ENCODE results near the gene SRGAP3.

The SRGAP3 gene

DNA sequence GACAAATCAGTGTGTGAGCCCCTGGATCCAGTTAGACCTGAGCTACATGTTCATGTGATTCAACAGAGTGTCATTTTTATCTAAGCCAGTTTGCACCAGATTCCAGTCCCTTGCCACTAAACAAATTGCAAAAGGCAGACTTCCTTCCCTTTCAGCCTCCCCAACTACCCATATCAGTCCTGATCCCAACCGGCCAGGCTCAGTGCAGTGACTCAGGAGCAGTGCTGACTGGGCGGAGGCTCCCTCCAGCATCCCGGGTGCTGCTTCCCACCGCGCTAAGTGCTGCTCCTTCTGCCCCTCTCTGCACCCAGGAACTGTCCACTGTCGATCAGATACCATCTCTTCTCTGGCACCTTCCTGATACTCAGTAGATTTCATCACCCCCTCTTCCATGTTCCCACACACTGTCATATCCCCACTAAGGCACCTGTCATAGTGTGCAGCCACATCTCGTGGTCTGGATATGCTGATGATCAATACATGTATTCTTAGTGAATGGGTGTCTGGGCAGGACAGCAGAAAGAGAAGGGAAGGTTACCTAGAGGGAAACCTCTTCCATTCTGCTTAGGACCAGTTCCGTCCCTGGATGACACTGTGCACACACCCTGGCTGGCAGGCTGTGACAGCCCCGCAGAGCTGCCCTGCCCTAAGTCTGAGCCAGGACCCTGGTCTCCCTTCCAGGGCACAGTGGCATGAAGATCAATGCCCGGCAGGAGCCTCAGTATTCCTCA is 177.3 kb downstream of the SRGAP3 start (continued):
- TF ChIP-seq, protein P1, sequence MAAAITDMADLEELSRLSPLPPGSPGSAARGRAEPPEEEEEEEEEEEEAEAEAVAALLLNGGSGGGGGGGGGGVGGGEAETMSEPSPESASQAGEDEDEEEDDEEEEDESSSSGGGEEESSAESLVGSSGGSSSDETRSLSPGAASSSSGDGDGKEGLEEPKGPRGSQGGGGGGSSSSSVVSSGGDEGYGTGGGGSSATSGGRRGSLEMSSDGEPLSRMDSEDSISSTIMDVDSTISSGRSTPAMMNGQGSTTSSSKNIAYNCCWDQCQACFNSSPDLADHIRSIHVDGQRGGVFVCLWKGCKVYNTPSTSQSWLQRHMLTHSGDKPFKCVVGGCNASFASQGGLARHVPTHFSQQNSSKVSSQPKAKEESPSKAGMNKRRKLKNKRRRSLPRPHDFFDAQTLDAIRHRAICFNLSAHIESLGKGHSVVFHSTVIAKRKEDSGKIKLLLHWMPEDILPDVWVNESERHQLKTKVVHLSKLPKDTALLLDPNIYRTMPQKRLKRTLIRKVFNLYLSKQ (tag by site-specific recombination; IDR thresholded peaks at IDR 0.05; ENCODE audit: borderline replicate concordance), result no peak
- no peak for TF ChIP-seq ZNF426 (tag by site-specific recombination; IDR thresholded peaks at IDR 0.05)

DNA sequence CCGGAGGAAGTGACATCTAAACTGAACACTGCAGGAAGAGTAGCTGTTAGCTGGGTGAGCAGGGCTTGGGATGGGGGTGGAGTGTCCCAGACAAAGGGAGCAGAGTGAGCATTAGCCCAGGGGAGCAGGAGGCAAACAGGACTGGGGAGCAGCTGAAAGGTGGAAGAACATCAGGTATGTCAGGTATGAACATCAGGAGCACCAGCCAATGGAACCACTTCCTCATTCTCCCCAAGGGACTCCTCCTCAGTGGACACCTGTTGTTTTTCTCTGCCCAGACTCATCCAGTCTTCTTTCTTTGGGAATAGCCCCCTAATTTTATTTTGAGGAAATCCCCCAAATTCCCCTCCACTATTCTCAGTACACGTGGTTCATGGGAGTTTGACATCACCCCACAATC is 178.5 kb downstream of the SRGAP3 start:
- Histone ChIP-seq H3K4me1 (ENCODE audit: control insufficient read depth, insufficient read depth, low read length) (no peaks in the 10 kb centered on the region), H3K9me3 (ENCODE audit: control insufficient read depth, insufficient read depth, low read depth, low read length) (no peaks in the 10 kb centered on the region), H3K27ac (ENCODE audit: extremely low read depth, low read depth, low read length) (no peak overlapping the region), H3K4me3 (ENCODE audit: low read depth, low read length) (no peak overlapping the region), H3K36me3 (ENCODE audit: control insufficient read depth in 2 of 2, insufficient read depth in 1 of 2, low read length in 2 of 2) (no peaks in the 10 kb centered on the region)
- TF ChIP-seq, protein P2, sequence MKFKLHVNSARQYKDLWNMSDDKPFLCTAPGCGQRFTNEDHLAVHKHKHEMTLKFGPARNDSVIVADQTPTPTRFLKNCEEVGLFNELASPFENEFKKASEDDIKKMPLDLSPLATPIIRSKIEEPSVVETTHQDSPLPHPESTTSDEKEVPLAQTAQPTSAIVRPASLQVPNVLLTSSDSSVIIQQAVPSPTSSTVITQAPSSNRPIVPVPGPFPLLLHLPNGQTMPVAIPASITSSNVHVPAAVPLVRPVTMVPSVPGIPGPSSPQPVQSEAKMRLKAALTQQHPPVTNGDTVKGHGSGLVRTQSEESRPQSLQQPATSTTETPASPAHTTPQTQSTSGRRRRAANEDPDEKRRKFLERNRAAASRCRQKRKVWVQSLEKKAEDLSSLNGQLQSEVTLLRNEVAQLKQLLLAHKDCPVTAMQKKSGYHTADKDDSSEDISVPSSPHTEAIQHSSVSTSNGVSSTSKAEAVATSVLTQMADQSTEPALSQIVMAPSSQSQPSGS (tag by site-specific recombination; IDR thresholded peaks at IDR 0.05; ENCODE audit: low read depth), result no peak
- TF ChIP-seq ZNF433 (tag by site-specific recombination; IDR thresholded peaks at IDR 0.05; ENCODE audit: low read depth) (no peak), SP3 (tag by site-specific recombination; IDR thresholded peaks at IDR 0.05) (no peak), ZBTB21 (tag by site-specific recombination; IDR thresholded peaks at IDR 0.05) (no peak), PRDM1 (tag by site-specific recombination; IDR thresholded peaks at IDR 0.05) (no peak), SCRT2 (tag by site-specific recombination; IDR thresholded peaks at IDR 0.05) (0 out of 2 replicates have a peak, but pooled peaks have one; percentile 35)
- TF ChIP-seq, protein P3, sequence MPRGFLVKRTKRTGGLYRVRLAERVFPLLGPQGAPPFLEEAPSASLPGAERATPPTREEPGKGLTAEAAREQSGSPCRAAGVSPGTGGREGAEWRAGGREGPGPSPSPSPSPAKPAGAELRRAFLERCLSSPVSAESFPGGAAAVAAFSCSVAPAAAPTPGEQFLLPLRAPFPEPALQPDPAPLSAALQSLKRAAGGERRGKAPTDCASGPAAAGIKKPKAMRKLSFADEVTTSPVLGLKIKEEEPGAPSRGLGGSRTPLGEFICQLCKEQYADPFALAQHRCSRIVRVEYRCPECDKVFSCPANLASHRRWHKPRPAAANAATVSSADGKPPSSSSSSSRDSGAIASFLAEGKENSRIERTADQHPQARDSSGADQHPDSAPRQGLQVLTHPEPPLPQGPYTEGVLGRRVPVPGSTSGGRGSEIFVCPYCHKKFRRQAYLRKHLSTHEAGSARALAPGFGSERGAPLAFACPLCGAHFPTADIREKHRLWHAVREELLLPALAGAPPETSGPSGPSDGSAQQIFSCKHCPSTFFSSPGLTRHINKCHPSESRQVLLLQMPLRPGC (tag by site-specific recombination; IDR thresholded peaks at IDR 0.05), result no peak
- ChIA-PET CTCF (interaction anchor here (1.3 to 1.9 kb wide), 2 partner anchors 31 to 82 kb away, joined by 3 to 6 read pairs; no protein-coding TSS in a partner anchor), POLR2A (no interaction called here)

DNA sequence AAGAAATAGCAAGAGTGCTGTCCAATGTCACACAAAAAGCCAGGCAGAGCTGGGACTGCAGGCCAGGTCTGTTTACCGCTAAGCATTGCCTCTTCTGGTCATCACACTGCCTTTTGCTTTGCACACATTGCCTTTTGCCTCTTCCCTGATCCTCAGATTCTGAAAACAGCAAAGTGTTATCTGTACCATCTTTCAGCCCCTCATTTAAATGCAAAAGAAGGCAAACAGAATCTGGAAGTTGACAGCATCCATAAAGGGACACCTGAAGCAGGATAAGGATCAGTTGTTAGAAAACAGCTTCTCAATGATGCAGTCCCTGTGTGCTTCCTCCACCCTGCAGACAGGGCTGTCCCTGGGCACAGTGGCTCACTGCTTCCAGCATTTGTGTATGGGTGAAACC is 179.5 kb downstream of the SRGAP3 start:
- ChIA-PET CTCF (interaction anchor here (3.9 kb wide), 1 partner anchor 233 kb away, joined by 26 read pairs; no protein-coding TSS in a partner anchor), POLR2A (no interaction called here)
- no peaks in the 10 kb centered on the region for H3K4me1 ChIP-seq (ENCODE audit: control insufficient read depth, insufficient read depth, low read length)
- H3K36me3 ChIP-seq (ENCODE audit: control insufficient read depth in 2 of 2, insufficient read depth in 1 of 2, low read length in 2 of 2), result no peaks in the 10 kb centered on the region
- H3K4me3 ChIP-seq (ENCODE audit: low read depth, low read length), result no peak overlapping the region
- no peaks in the 10 kb centered on the region for H3K9me3 ChIP-seq (ENCODE audit: control insufficient read depth, insufficient read depth, low read depth, low read length)
- H3K27ac ChIP-seq (ENCODE audit: extremely low read depth, low read depth, low read length), result no peak overlapping the region
- TF ChIP-seq ZNF266 (tag by site-specific recombination; IDR thresholded peaks at IDR 0.05; ENCODE audit: low read depth) (no peak), ZBTB17 (tag by site-specific recombination; IDR thresholded peaks at IDR 0.05) (no peak), ZBTB20 (tag by site-specific recombination; IDR thresholded peaks at IDR 0.05) (no peak), ZNF335 (tag by site-specific recombination; conservative IDR thresholded peaks at IDR 0.05) (no peak), ZNF416 (tag by site-specific recombination; IDR thresholded peaks at IDR 0.05) (no peak), ZNF24 (tag by site-specific recombination; IDR thresholded peaks at IDR 0.05) (no peak), YY2 (tag by site-specific recombination; IDR thresholded peaks at IDR 0.05) (no peak), ZNF223 (tag by site-specific recombination; IDR thresholded peaks at IDR 0.05) (no peak), KLF8 (tag by site-specific recombination; IDR thresholded peaks at IDR 0.05) (no peak), ZSCAN30 (tag by site-specific recombination; IDR thresholded peaks at IDR 0.05) (no peak), ZNF830 (tag by site-specific recombination; IDR thresholded peaks at IDR 0.05; ENCODE audit: low read depth) (no peak), ZNF558 (tag by site-specific recombination; IDR thresholded peaks at IDR 0.05) (no peak), ZNF621 (tag by site-specific recombination; IDR thresholded peaks at IDR 0.05) (no peak), KLF9 (tag by site-specific recombination; IDR thresholded peaks at IDR 0.05; ENCODE audit: low read depth) (no peak)
- TF ChIP-seq, protein P4, sequence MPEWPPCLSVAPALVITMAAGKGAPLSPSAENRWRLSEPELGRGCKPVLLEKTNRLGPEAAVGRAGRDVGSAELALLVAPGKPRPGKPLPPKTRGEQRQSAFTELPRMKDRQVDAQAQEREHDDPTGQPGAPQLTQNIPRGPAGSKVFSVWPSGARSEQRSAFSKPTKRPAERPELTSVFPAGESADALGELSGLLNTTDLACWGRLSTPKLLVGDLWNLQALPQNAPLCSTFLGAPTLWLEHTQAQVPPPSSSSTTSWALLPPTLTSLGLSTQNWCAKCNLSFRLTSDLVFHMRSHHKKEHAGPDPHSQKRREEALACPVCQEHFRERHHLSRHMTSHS (tag by site-specific recombination; IDR thresholded peaks at IDR 0.05), result no peak
- TF ChIP-seq, protein P5, sequence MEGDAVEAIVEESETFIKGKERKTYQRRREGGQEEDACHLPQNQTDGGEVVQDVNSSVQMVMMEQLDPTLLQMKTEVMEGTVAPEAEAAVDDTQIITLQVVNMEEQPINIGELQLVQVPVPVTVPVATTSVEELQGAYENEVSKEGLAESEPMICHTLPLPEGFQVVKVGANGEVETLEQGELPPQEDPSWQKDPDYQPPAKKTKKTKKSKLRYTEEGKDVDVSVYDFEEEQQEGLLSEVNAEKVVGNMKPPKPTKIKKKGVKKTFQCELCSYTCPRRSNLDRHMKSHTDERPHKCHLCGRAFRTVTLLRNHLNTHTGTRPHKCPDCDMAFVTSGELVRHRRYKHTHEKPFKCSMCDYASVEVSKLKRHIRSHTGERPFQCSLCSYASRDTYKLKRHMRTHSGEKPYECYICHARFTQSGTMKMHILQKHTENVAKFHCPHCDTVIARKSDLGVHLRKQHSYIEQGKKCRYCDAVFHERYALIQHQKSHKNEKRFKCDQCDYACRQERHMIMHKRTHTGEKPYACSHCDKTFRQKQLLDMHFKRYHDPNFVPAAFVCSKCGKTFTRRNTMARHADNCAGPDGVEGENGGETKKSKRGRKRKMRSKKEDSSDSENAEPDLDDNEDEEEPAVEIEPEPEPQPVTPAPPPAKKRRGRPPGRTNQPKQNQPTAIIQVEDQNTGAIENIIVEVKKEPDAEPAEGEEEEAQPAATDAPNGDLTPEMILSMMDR (tag by site-specific recombination; IDR thresholded peaks at IDR 0.05), result no peak
- TF ChIP-seq, protein P6, sequence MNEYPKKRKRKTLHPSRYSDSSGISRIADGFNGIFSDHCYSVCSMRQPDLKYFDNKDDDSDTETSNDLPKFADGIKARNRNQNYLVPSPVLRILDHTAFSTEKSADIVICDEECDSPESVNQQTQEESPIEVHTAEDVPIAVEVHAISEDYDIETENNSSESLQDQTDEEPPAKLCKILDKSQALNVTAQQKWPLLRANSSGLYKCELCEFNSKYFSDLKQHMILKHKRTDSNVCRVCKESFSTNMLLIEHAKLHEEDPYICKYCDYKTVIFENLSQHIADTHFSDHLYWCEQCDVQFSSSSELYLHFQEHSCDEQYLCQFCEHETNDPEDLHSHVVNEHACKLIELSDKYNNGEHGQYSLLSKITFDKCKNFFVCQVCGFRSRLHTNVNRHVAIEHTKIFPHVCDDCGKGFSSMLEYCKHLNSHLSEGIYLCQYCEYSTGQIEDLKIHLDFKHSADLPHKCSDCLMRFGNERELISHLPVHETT (tag by site-specific recombination; IDR thresholded peaks at IDR 0.05), result no peak
